Small intestine (tissue), 7 donors: ENCODE measurements around the gene SLC7A6OS. TPM values are rescaled to one million over a fixed set of nuclear protein-coding genes. Genes with fewer than 3 reads are reported as not detected.

ENCODE experiments used
- DNase-seq, 2 donors: peaks; one replicate each; pipeline versions ENCODE4 v3.0.0 to v3.0.0-alpha.2; 2013
- FAIRE-seq: peaks from 2 replicates; lab custom pipeline; 2012; peaks lifted over from hg19 to GRCh38; lab: Jason Lieb, UNC
- H3K27ac ChIP-seq, 3 donors: one replicate each; pipeline ENCODE4 v1.5.1; 2013; ENCODE audit warnings: low read length in 2 of 3, mild to moderate bottlenecking in 2 of 3, control low read depth in 1 of 3, inconsistent platforms in 1 of 3, low read depth in 1 of 3, moderate library complexity in 1 of 3
- H3K27me3 ChIP-seq, 3 donors: one replicate each; pipeline ENCODE4 v1.6.1; 2013; ENCODE audit warnings: low read length in 3 of 3, inconsistent platforms in 1 of 3; ENCODE audit not compliant: control insufficient read depth in 3 of 3, insufficient read depth in 3 of 3
- H3K36me3 ChIP-seq, 3 donors: one replicate each; pipeline ENCODE4 v1.6.1; 2013; ENCODE audit warnings: low read length in 3 of 3, inconsistent platforms in 1 of 3, low read depth in 1 of 3, mild to moderate bottlenecking in 1 of 3, moderate library complexity in 1 of 3; ENCODE audit not compliant: control insufficient read depth in 3 of 3, insufficient read depth in 2 of 3
- H3K4me1 ChIP-seq, 3 donors: one replicate each; pipeline ENCODE4 v1.6.1; 2013; ENCODE audit warnings: low read length in 2 of 3, inconsistent platforms in 1 of 3, low read depth in 1 of 3, mild to moderate bottlenecking in 1 of 3, moderate library complexity in 1 of 3; ENCODE audit not compliant: control insufficient read depth in 3 of 3, insufficient read depth in 2 of 3
- H3K4me3 ChIP-seq, 3 donors: one replicate each; pipeline ENCODE4 v1.5.1; 2013; ENCODE audit warnings: low read length in 3 of 3, control low read depth in 1 of 3, inconsistent platforms in 1 of 3, low read depth in 1 of 3, mild to moderate bottlenecking in 1 of 3, moderate library complexity in 1 of 3
- H3K9me3 ChIP-seq, 2 donors: one replicate each; pipeline ENCODE4 v1.6.1; 2013; ENCODE audit warnings: low read depth in 1 of 2, low read length in 1 of 2; ENCODE audit not compliant: control insufficient read depth in 2 of 2, insufficient read depth in 1 of 2
- WGBS, 3 donors: extraction: QIAGEN DNeasy Blood & Tissue Kit; methylation state at CpG; one replicate each; pipeline ENCODE4 v1.1.7; 2013; 5-methylcytosine and 5-hydroxymethylcytosine counted together
- polyA plus RNA-seq, 4 donors: library from polyadenylated mRNA; stranded (reverse) in 3 of 4; unstranded in 1 of 4; fragments of 200-250 nt in 3 of 4; fragments of 120-200 nt in 1 of 4; gene quantifications; one replicate each; pipeline versions ENCODE4 v1.2.1 to v1.2.3, GENCODE V29; 2013
- donor health status: healthy with polysubstance abuse.
- donor health status: control.
- donor health status: control.
- donor health status: Bipolar disorder and iron deficiency.
- donor health status: healthy.

The SLC7A6OS gene
- polyA plus RNA-seq, 4 donors = 3.8 to 16.7 (median 5.9) TPM

- WGBS, 3 donors = 80 to 83% (median 83%) methylated on average over 25 to 28 of the region's 28 CpGs
- FAIRE-seq = no peak
- Histone ChIP-seq H3K4me3 (no peak overlapping the region), H3K27me3 (no peaks in the 10 kb centered on the region), H3K27ac (no peak overlapping the region), H3K4me1 (peaks cover 0 to 18% (median 0%) of the 10 kb centered on the region in 3 donors), H3K9me3 (no peaks in the 10 kb centered on the region), H3K36me3 (peaks cover 0 to 96% (median 3%) of the 10 kb centered on the region in 3 donors)
- DNase-seq = no peak
Measured at GRCh38 chr16:68355447-68356248, 44.9 kb upstream of the SLC7A6OS start.

DNA sequence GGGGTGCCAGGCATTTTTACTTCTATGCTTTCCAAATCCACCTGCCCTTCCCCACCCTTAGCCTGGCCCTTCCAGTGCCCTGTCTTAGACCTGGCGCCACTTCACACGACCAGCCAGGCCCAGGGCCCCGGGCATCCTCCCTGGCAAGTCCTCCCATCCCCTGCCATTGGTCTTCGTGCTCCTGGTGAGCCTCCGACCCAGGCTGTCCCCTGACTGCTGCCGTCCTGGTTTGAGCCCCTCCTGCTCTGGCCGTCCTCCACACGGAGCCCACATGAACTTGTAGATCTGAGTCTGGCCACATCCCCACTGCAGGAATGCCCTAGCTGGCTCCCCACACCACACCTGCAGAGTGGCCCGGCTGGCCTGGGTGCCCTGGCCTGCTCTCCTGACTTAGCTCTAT is 44.1 kb upstream of the SLC7A6OS start:
- H3K9me3 ChIP-seq = no peaks in the 10 kb centered on the region
- 93 to 97% (median 94%) methylated on average over 9 of the region's 9 CpGs for WGBS, 3 donors
- H3K4me1 ChIP-seq = peaks cover 0 to 13% (median 0%) of the 10 kb centered on the region in 3 donors
- DNase-seq (no peak), FAIRE-seq (no peak)
- H3K27ac ChIP-seq = no peak overlapping the region
- H3K36me3 ChIP-seq = peaks cover 0 to 94% (median 0%) of the 10 kb centered on the region in 3 donors
- no peaks in the 10 kb centered on the region for H3K27me3 ChIP-seq
- H3K4me3 ChIP-seq = no peak overlapping the region

DNA sequence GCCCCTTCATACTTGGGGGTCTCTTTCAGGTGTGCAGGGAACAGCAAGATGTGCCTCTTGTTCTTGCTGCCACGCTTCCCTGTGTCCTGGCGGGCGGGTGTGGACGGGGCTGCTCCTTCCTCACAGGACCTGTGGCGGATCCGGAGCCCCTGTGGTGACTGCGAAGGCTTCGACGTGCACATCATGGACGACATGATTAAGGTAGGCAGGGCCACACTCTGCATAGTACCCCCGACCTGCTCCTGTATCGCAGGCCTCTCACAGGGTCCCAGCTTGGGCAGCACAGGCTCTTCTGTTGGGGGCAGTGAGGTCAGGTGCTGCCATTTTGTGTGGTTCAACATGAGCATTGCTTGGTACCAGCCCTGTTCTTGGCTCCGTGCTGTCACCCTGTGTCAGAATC is 42.6 kb upstream of the SLC7A6OS start:
- DNase-seq (no peak), FAIRE-seq (no peak)
- Histone ChIP-seq H3K27me3 (no peaks in the 10 kb centered on the region), H3K9me3 (no peaks in the 10 kb centered on the region), H3K4me1 (peaks cover 0 to 13% (median 0%) of the 10 kb centered on the region in 3 donors), H3K27ac (no peak overlapping the region), H3K36me3 (peaks cover 0 to 94% (median 0%) of the 10 kb centered on the region in 3 donors), H3K4me3 (no peak overlapping the region)
- WGBS, 3 donors = 86 to 93% (median 91%) methylated on average over 13 of the region's 13 CpGs

GRCh38 chr16:68351991-68352431 is 41.3 kb upstream of the SLC7A6OS start:
- H3K4me1 ChIP-seq = peaks cover 0 to 13% (median 0%) of the 10 kb centered on the region in 3 donors
- 23 to 76% (median 40%) methylated on average over 10 to 11 of the region's 11 CpGs for WGBS, 3 donors
- H3K27ac ChIP-seq = peak overlapping the region; percentile 65 to 85 (median 81)
- DNase-seq (peak; percentile 93 to 98), FAIRE-seq (no peak)
- peak overlapping the region in 2 of 3 donors; percentile 16 to 20 for H3K4me3 ChIP-seq
- H3K9me3 ChIP-seq = no peaks in the 10 kb centered on the region
- H3K27me3 ChIP-seq = no peaks in the 10 kb centered on the region
- H3K36me3 ChIP-seq = peaks cover 0 to 95% (median 0%) of the 10 kb centered on the region in 3 donors

GRCh38 chr16:68351463-68351862 is 40.7 kb upstream of the SLC7A6OS start:
- Histone ChIP-seq H3K4me1 (peaks cover 0 to 13% (median 0%) of the 10 kb centered on the region in 3 donors), H3K36me3 (peaks cover 0 to 95% (median 1%) of the 10 kb centered on the region in 3 donors), H3K4me3 (no peak overlapping the region), H3K27ac (peak overlapping the region in 1 of 3 donors; percentile 81), H3K9me3 (no peaks in the 10 kb centered on the region), H3K27me3 (no peaks in the 10 kb centered on the region)
- WGBS, 3 donors = 28 to 70% (median 48%) methylated on average over 11 of the region's 11 CpGs
- FAIRE-seq = no peak
- no peak for DNase-seq

GRCh38 chr16:68350813-68351350 is 40.1 kb upstream of the SLC7A6OS start:
- H3K4me3 ChIP-seq = no peak overlapping the region
- no peak for FAIRE-seq
- H3K27ac ChIP-seq = no peak overlapping the region
- H3K9me3 ChIP-seq = no peaks in the 10 kb centered on the region
- WGBS, 3 donors = 93 to 96% (median 94%) methylated on average over 9 to 10 of the region's 10 CpGs
- no peak for DNase-seq
- peaks cover 0 to 13% (median 0%) of the 10 kb centered on the region in 3 donors for H3K4me1 ChIP-seq
- peaks cover 0 to 95% (median 5%) of the 10 kb centered on the region in 3 donors for H3K36me3 ChIP-seq
- H3K27me3 ChIP-seq = no peaks in the 10 kb centered on the region

- DNase-seq (no peak), FAIRE-seq (no peak)
- H3K4me1 ChIP-seq = peaks cover 0 to 13% (median 0%) of the 10 kb centered on the region in 3 donors
- H3K9me3 ChIP-seq = no peaks in the 10 kb centered on the region
- no peak overlapping the region for H3K27ac ChIP-seq
- peaks cover 0 to 93% (median 5%) of the 10 kb centered on the region in 3 donors for H3K36me3 ChIP-seq
- H3K27me3 ChIP-seq = no peaks in the 10 kb centered on the region
- no peak overlapping the region for H3K4me3 ChIP-seq
- WGBS, 3 donors = 92 to 94% (median 92%) methylated on average over 10 of the region's 10 CpGs
Measured at GRCh38 chr16:68349838-68350410, 39.2 kb upstream of the SLC7A6OS start.
